Measurements from ENCODE around the gene ICAM3.
A peak's percentile ranks its signal among the peaks of the same experiment; 100 is the strongest.

ICAM3 gene

DNA sequence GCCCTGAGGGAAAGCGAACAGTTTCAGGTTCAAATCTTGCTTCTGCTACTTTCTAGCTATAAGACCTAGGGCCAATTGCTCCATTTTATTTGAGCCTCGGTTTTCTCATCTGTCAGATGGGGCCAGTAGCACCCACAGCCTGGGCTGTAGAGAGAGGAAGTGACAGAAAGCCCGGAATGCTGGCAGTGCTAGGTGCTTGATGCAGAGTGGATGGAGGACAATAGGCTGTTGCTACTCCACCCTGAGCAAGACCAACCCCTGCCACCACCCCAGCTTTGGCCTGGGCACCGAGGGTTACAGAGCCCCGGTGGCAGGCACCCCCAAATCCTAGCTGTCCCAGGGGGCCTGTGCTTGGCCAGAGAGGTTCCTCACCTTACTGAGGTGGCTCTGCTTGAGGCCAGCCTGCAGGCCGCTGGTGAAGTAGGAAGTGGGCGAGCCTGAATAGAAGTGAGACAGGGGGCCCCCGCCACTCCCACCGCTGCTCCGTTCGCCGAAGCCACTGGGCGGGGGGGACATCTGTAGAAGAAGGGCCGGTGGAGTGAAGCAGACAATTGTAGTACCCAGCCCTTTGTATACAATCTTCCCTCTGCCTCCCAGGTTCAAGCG lies 21.5 kb downstream of the ICAM3 start:
- no peak for DNase-seq

DNA sequence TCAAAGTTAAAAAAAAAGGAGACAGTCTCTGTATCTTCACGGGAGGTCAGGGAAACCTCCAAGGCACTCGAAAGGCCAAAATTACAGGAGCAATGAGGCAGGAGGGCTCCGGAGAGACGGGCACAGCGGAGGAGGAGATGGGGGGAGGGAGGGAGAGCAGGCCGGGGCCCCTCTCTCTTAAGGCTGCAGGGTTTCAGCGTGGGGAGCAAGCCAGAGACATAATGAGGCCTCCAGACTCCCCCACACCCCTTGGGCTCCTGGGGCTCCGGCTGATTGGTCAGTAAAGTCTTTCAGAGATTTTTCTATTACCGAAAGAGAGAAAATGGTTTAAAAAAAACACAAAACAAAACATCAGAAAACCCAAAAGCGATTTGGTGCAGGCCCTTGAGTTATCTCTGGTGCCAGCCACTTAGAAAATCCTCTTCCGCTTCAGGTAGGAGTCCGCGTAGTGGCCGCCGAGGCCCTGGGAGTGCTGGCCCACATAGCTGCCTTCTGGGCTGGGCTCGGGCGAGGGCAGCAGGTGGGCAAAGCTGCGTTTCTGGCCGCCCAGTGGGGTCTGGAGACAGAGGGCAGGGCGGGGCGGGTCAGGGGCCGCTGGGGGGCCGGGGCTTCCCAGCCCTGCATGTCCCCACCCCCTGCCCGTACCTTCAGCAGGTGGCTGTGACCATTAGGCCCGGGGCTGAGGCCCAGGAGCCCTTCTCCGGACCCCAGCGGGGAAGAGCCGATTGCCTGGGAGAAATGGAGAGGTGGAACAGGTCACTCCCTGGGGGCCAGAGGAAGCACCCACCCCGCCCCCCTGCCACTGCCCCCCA lies 22.2 kb downstream of the ICAM3 start:
- DNase-seq = no peak

DNA sequence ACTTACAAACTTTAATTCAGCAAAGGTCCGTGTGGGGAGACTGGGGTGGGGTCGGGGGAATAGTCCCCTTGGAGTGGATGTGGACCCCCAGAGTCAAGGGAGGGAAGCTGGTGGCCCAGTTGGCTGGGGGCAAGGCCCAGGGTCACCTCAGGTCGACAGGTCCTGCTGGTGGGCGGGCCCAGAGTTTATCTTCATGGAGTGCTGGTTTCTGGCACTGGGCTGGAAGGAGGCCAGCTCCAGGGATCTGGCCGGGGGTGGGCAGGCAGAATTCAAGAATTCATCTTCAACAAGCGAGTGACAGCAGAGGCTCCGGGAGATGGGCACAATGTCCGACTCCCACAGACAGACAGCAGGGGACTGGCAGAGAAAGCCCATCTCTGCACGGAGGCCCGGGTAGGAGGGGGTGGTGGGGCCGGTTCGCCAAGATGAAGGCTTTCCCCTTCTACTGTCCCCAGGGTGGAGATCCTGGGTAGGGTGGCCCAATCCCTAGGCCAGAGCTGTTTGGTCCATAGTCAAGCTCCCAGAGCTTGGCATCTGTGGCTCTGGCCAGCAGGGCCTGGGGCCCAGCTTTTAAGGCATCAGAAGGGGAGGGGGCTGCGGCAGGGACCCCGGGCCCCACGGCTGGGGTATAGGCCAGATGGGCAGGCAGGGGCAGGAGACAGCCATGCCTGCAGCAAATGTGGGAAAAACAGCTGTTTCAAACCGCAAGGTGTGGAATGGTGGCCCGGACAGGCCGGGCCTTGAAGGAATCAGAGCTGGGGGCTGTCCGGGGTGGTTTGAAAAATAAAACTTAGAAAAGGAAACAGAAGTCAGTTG lies 23.0 kb downstream of the ICAM3 start:
- no peak for DNase-seq

DNA sequence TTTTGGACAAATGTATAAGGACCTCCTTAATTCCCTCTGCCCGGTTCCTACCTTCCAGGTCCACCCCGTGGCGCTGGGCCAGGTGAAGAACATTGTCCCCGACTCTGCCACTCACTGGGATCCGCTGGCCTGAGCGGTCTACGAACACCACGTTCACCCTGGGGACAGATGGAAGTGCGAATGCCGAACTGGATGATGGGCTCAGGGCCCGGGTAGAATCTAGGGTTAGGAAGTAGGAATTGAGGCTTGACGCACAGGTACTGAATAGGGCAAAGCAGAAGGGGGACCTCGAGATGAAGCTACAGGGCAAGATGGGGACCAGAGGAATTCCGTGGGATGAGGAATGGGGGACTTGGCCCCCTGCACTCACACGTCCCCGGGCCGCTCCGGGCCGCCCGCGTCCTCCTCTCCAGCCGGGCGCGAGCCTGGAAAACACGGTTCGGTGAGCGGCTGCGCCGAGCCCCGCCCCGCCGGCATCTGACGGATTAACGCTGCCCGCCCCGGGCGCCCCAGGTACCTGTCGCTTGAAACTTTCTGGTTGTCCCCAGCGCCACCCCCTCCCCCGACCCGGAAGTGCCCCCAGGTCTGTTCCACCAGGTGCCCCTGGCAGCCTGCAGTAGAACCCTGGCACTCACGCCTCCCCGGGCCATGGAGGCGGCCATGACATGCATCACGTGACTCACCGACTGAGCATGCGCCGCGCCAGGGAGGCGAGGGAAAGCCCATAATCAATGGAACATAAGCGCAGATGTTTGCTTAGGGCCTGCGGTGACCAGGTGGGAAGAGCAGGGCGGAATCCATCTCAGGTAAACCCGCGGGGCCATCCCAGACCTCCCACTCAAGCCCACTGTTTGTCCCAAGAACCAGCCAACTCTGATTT lies 23.8 kb downstream of the ICAM3 start, which contains the start of gene FDX2:
Gene FDX2, minus strand, starts transcription at position 681 of the 880 bp plus-strand sequence. Its CDS starts 19 bp downstream, at position 662.
- peak; percentile 93 for DNase-seq

DNA sequence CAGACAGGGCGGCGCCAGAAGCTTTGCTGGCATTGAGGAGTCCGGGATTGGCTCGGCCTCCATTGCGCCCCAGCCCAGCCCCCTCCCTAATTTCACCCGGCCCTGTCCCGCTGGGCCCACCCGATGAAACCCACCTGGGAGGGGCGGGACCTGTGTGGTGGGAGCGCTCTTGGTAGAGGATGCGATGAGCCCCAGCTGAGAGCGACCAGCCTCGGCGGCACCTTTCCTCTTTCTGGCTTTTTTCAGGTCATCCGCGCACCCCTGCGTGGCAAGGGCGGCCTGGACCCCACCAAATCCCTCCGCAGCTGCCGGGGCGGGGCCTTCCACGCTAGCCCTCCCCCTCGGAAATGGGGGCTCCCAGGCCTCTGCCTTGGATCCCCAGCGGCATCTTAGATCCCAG lies 30.0 kb downstream of the ICAM3 start, which contains the start of gene ZGLP1:
Gene ZGLP1, minus strand, starts transcription at position 393 of the 400 bp plus-strand sequence.
- no peak for DNase-seq

DNA sequence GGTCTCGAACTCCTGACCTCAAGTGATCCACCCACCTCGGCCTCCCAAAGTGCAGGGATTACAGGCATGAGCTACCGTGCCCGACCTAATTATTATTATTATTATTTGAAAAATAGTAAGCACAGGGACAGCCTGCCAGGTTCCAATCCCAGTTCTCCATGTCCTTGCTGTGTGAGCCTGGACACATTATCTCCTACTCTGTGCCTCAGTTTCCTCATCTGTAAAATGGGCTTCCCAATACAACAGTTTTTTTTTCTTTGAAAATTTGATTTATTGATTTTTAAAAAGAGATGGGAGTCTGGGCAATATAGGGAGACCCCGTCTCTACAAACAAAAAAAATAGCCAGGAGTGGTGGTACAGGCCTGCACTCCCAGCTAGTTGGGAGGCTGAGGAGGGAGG lies 33.1 kb downstream of the ICAM3 start:
- no peak for DNase-seq

DNA sequence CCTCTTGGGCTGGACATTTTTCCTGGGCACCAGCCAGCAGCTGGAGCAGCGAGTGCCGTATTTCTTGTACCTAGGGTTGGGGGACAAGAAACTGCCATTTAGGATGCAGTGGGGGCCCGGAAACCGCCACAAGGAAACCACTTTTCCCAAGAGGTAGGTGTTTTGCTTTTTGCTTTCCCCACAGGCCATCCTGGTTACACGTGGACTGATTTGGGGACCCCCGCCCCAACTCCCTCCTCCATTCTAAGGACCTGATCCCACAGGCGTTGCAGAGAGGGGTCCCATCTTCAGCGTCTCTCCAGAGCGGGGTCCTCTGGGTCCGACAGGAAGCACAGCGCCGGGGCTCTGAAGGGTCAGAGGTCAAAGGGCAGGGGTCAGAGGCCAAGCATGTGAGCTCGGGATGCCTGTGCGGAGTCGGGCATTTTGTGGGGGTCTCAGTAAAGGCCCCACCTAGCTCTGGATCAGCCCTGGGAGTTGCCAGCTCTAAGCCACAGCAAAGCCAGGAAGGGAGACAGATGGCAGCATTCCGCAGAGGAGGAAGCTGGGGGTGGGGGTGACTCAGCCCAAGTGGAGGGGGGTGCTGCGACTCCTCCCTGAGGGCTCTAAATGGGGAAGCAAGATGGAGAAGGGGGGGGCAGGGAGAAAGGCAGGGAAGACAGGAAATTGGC lies 34.2 kb downstream of the ICAM3 start:
- no peak for DNase-seq

DNA sequence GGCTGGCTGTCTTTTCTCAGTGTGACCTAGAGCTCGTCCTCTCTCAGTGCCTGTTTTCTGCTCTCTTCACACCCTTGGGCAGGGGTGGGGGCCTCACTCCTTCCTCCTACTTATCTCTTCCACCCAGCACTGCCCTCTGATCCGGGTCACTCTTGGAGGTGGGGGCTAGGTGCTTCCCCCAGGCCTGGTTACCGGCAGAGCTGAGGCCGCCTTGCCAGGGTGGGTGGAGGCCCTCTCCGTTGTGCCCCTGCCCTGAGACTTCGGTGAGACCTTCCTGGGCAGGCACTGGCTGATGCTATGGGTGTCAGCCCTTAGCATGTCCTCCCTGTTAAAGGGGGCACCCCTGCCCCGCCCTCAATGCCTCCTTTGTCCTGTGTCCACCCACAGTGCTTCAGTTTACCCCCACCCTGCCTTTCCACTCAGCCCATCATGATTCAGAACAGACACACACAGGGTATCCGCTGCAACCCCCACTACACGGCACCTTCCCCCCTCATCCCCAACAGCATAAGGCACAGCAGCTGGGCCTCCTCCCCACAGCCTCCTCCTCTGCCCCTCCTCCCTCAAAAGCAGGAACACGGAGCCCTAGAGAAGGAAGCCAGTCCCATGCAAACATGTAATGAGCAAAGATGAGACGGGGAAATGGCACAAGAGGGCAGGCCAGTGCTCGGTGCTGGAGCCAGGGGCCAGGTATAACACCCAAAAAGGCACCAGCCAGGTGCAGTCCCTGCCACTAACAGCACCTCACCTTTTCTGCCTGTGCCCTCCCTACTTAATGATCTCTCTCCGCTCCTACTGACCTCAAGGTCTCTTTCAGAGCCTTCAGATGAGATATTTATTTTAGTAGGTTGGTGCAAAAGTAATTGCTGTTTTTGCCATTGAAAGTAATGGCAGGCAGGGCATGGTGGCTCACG lies 39.6 kb downstream of the ICAM3 start:
- DNase-seq = no peak

DNA sequence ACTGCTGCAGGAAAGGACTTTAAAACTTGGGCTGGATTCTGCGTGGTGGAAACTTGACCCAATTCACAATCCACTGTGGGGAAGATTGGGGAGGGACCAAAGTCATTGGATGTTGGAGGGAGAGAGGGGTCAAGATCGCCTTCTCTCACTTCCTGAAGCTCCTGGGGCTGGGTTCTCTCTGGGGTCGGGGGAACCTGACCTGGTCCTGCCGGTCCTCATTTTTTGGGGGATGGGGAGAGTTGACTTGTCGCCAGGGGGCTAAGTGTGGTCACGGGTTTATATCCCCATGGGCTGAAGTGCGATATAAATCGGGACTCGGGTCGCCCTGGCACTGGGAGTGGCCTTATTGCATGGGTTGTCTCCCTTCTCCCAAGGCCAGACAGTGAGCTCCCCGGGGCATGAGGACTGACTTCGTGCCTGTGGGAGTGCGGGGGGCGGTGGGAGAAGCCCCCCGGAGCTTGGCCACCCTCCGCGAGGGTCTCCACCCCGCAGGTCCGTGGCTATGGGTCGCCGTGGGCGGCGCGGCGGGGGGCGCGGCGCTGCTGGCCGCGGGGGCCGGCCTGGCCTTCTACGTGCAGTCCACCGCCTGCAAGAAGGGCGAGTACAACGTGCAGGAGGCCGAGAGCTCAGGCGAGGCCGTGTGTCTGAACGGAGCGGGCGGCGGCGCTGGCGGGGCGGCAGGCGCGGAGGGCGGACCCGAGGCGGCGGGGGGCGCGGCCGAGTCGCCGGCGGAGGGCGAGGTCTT lies 43.4 kb downstream of the ICAM3 start:
- no peak for DNase-seq

DNA sequence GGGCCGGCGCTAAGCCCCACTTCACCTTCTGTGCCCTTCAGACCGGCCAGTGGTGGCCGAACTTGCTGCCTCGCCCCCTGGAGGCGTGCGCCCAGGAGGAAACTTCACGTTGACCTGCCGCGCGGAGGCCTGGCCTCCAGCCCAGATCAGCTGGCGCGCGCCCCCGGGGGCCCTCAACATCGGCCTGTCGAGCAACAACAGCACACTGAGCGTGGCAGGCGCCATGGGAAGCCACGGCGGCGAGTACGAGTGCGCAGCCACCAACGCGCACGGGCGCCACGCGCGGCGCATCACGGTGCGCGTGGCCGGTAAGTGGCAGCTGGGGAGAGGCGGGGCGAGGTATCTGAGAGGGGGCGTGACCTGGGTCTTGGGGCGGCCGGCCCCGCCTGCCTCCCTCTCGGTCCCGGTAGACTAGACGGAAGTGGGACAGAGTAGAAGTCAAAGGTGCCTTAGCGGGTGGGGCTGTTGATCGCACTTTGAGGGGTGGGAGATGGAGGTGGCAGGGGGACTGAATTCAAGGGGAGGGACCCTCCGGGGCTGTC lies 44.0 kb downstream of the ICAM3 start:
- DNase-seq = peak; percentile 6

DNA sequence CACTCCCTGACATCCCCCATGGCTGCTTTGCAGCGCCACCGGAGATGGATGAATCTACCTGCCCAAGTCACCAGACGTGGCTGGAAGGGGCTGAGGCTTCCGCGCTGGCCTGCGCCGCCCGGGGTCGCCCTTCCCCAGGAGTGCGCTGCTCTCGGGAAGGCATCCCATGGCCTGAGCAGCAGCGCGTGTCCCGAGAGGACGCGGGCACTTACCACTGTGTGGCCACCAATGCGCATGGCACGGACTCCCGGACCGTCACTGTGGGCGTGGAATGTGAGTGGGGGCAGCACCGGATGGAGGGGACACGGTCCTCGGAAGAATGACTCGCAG lies 45.1 kb downstream of the ICAM3 start:
- no peak for DNase-seq

DNA sequence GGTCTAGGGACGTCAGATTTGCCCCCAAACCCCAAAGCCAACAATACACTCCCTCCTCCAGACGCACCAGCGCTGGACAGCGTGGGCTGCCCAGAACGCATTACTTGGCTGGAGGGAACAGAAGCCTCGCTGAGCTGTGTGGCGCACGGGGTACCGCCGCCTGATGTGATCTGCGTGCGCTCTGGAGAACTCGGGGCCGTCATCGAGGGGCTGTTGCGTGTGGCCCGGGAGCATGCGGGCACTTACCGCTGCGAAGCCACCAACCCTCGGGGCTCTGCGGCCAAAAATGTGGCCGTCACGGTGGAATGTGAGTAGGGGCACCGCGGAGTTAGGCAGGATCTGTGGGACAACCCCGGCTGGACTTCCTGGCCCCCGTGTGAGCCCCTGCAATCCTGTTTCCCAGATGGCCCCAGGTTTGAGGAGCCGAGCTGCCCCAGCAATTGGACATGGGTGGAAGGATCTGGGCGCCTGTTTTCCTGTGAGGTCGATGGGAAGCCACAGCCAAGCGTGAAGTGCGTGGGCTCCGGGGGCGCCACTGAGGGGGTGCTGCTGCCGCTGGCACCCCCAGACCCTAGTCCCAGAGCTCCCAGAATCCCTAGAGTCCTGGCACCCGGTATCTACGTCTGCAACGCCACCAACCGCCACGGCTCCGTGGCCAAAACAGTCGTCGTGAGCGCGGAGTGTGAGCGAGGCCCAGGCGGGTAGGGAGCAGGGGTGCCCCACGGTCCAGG lies 45.6 kb downstream of the ICAM3 start:
- no peak for DNase-seq

DNA sequence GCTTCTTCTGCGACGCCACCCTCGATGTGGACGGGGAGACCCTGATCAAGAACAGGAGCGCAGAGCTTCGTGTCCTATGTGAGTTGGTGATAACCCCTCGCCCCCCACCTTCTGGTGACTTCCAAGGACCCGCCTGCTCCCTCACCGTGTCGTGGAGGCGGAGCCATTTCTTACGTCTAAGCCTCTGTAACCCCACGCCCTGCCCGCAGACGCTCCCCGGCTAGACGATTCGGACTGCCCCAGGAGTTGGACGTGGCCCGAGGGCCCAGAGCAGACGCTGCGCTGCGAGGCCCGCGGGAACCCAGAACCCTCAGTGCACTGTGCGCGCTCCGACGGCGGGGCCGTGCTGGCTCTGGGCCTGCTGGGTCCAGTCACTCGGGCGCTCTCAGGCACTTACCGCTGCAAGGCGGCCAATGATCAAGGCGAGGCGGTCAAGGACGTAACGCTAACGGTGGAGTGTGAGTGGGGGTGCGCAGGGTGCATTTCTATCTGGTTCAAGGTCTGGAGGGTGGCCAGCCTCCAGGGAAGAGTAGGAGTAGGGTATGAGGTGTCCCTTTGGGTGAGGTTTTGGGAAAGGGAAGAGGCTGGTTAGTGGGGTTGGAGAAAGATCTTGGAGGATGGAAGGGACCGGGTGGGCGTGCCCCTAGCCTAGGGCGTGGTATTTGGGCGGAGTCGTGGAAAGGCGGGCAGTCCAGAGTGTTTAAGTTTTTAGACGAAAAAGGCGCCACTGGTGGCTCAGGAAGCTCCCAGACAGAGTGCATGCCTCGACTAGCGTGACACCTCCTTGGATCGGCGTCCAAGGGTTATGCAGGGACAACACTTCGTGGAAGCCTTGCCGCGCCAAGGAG lies 46.4 kb downstream of the ICAM3 start:
- no peak for DNase-seq

DNA sequence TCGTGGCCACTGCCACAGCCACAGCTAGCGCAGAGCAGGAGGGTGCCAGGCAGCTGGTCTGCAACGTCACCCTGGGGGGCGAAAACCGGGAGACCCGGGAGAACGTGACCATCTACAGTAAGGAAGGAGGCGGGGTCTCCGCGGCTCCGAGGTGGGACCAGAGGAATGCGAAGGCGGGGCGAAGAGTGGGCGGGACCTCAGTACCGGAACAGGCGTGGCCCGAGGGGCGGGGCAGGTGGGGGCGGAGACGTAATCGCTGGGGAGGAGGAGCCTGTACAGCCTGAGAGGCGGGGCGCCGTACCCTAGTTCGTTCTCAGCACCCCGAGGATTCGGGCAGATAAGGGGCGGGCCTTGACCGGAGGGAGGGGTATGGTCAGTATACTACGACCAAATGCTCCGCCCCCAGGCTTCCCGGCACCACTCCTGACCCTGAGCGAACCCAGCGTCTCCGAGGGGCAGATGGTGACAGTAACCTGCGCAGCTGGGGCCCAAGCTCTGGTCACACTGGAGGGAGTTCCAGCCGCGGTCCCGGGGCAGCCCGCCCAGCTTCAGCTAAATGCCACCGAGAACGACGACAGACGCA lies 47.1 kb downstream of the ICAM3 start:
- no peak for DNase-seq

DNA sequence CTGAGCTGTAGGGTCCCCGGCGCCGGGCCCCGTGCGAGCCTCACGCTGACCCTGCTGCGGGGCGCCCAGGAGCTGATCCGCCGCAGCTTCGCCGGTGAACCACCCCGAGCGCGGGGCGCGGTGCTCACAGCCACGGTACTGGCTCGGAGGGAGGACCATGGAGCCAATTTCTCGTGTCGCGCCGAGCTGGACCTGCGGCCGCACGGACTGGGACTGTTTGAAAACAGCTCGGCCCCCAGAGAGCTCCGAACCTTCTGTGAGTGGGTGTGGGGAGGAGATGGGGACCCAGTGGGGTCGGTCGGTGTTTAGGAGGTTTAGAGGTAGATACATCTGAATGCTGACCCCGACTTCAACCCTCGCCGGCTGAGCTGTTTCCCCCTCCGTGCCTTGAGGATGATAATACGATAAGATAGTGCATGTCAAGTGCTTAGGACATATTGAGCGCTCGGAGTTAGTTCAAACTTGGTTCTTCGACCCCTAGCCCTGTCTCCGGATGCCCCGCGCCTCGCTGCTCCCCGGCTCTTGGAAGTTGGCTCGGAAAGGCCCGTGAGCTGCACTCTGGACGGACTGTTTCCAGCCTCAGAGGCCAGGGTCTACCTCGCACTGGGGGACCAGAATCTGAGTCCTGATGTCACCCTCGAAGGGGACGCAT lies 47.7 kb downstream of the ICAM3 start:
- DNase-seq = no peak

DNA sequence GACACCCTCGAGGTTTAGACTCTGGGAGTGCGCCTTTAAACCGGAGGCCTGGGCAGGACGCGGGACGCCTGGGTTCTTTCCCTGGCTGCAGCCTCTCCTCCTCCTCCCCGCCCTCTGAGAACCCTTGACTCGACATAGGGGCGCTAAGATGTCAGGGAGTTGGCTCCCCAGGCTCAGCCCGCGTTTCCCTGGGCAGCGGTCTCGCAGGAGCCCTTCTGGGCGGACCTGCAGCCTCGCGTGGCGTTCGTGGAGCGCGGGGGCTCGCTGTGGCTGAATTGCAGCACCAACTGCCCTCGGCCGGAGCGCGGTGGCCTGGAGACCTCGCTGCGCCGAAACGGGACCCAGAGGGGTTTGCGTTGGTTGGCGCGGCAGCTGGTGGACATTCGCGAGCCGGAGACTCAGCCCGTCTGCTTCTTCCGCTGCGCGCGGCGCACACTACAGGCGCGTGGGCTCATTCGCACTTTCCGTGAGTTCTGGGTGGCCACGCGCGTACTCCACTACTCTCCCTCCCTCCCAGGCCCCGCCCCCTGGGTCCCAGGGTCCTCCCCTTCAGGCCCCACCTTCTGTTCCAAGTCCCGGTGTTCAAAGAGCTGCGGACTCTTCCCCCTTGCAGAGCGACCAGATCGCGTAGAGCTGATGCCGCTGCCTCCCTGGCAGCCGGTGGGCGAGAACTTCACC lies 48.4 kb downstream of the ICAM3 start:
- DNase-seq = peak; percentile 34

All from NCI-H1105 treated with DMSO at 0.1 percent for 48 hours (cell line).